Measurements from ENCODE around the gene TMTC3.

TMTC3 gene

DNA sequence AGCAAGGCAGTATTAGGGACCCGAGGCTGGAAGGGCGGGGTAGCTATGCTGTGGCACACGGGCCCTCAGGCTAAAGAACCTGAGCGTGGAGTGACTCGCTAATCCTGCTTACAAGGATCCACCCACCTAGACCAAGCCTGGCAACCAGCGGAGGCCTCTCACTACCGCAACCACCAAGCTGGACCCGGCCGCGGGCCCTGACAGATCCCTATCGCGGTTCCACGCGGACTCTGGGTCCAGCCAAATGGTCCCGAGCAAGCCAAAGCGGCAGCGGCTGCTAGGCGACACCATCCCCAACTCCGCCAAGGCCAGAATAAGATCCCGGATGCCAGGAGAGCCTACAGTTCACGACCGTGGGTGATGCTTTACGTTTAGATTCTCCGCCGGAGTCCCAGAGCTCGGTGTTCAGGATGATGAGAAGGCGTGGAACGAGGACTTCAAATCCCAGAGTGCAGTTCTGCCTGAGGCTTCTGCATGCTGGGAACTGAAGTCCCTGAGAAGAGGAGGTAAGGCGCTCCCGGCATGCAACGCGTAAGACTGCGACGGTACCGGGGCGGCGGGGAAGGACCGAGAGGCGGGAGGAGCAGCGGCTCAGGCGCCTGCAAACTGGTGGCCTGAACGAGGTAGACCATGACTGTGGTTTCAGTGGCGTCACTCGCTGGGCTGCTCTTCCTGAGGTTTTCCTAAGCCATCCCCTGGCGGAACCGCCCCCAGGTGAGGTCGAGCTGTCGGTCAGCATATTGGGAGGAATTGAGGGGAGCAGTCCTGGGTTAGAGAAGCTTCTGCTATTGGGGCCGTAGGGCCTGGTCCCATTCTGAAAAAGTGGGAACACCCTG, at the start of gene TMTC3, which contains the start of gene CEP290:
TSS of gene TMTC3 (plus strand) at position 534 of the 836 bp plus-strand sequence. CDS start 6,009 bp downstream, outside the sequence.
TSS of gene CEP290 (minus strand) at position 315 of the 836 bp plus-strand sequence. CDS start 781 bp downstream, outside the sequence.
- TF ChIP-seq, protein P1, sequence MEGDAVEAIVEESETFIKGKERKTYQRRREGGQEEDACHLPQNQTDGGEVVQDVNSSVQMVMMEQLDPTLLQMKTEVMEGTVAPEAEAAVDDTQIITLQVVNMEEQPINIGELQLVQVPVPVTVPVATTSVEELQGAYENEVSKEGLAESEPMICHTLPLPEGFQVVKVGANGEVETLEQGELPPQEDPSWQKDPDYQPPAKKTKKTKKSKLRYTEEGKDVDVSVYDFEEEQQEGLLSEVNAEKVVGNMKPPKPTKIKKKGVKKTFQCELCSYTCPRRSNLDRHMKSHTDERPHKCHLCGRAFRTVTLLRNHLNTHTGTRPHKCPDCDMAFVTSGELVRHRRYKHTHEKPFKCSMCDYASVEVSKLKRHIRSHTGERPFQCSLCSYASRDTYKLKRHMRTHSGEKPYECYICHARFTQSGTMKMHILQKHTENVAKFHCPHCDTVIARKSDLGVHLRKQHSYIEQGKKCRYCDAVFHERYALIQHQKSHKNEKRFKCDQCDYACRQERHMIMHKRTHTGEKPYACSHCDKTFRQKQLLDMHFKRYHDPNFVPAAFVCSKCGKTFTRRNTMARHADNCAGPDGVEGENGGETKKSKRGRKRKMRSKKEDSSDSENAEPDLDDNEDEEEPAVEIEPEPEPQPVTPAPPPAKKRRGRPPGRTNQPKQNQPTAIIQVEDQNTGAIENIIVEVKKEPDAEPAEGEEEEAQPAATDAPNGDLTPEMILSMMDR (IDR thresholded peaks at IDR 0.05; ENCODE audit: borderline replicate concordance, extremely low read depth, low read length, poor library complexity, severe bottlenecking), result no peak
- TF ChIP-seq EZH2 (IDR thresholded peaks at IDR 0.05; ENCODE audit: borderline replicate concordance, low read depth, low read length, severe bottlenecking), result no peak
- peaks cover 50% of the 10 kb centered on the region for H3K79me2 ChIP-seq (ENCODE audit: insufficient read depth, low read length)
- H3K4me2 ChIP-seq (ENCODE audit: insufficient read depth, low read length), result peak within 1 kb of the TSS; percentile 94
- peaks cover 51% of the 10 kb centered on the region for H3K4me1 ChIP-seq (ENCODE audit: insufficient read depth, low read length)
- peak; percentile 96 for DNase-seq
- H3K27me3 ChIP-seq (ENCODE audit: insufficient read depth, low read length, poor library complexity), result no peaks in the 10 kb centered on the region
- ATAC-seq (ENCODE audit: insufficient read depth, low read depth), result peak; percentile 96
- peak within 1 kb of the TSS; percentile 98 for H2AFZ ChIP-seq (ENCODE audit: low read depth, low read length)
- H4K20me1 ChIP-seq (ENCODE audit: insufficient read depth, low read length), result no peaks in the 10 kb centered on the region
- H3K9me3 ChIP-seq (ENCODE audit: insufficient read depth, low read length, severe bottlenecking), result no peaks in the 10 kb centered on the region
- H3K27ac ChIP-seq (ENCODE audit: low read length), result peak within 1 kb of the TSS; percentile 76
- peak within 1 kb of the TSS; percentile 76 for H3K9ac ChIP-seq (ENCODE audit: low read depth, low read length)
- peaks cover 10% of the 10 kb centered on the region; the same call in 1 of the 2 replicates for H3K36me3 ChIP-seq (ENCODE audit: insufficient read depth, low read length)
- peak within 1 kb of the TSS; percentile 88 to 94 for H3K4me3 ChIP-seq (ENCODE audit: low read depth in 1 of 2, low read length in 2 of 2)

DNA sequence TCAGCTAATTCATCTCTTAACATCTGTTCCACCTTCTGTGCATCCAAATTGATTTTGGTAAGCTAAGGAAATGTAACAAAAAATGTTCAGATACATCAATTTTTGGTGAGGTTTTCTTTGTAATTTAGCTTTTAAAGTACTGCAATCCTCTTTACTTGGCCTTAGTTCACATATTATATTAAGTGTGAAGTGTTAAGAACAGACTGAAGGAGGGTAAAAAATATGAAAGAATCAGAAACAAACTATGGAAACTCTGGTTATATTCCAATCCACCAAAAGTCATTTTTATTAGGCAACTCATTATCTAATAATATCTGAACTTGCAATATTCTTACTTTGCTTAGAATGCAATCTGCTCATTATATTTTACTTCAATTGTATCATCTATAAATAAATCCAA, 49.3 kb upstream of the TMTC3 start:
- H3K27me3 ChIP-seq (ENCODE audit: insufficient read depth, low read length, poor library complexity), result no peaks in the 10 kb centered on the region

DNA sequence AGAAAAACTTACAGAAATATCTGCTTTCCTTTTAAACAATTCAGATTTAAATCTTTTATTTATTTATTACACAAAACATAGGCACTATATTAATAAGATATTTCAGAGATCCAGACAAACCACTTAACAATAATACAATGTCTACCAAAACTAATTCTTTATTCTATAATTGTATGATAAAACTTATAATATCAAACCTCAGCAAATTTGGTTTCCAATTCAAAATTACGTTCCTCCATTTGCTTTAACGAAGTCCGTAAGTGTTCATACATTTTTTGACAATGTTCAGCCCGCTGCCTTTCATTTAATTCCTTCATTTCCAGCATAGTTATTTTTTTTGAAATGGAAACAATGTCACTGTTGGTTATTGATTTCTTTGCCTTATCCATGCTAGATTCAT, 48.5 kb upstream of the TMTC3 start:
- no peak for TF ChIP-seq EZH2 (IDR thresholded peaks at IDR 0.05; ENCODE audit: borderline replicate concordance, low read depth, low read length, severe bottlenecking)
- TF ChIP-seq, protein P1 (IDR thresholded peaks at IDR 0.05; ENCODE audit: borderline replicate concordance, extremely low read depth, low read length, poor library complexity, severe bottlenecking), result no peak
- Histone ChIP-seq H3K4me3 (ENCODE audit: low read depth in 1 of 2, low read length in 2 of 2) (no peak overlapping the region), H3K27ac (ENCODE audit: low read length) (no peak overlapping the region), H3K27me3 (ENCODE audit: insufficient read depth, low read length, poor library complexity) (no peaks in the 10 kb centered on the region), H2AFZ (ENCODE audit: low read depth, low read length) (no peak overlapping the region), H3K4me2 (ENCODE audit: insufficient read depth, low read length) (no peak overlapping the region), H3K9me3 (ENCODE audit: insufficient read depth, low read length, severe bottlenecking) (no peaks in the 10 kb centered on the region), H4K20me1 (ENCODE audit: insufficient read depth, low read length) (no peaks in the 10 kb centered on the region), H3K79me2 (ENCODE audit: insufficient read depth, low read length) (no peaks in the 10 kb centered on the region), H3K9ac (ENCODE audit: low read depth, low read length) (no peak overlapping the region), H3K4me1 (ENCODE audit: insufficient read depth, low read length) (no peaks in the 10 kb centered on the region), H3K36me3 (ENCODE audit: insufficient read depth, low read length) (peaks cover 38% of the 10 kb centered on the region)
- no peak for DNase-seq
- no peak for ATAC-seq (ENCODE audit: insufficient read depth, low read depth)

More for the DNA sequence above, 49.3 kb upstream of the TMTC3 start:
- Histone ChIP-seq H3K9ac (ENCODE audit: low read depth, low read length) (no peak overlapping the region), H3K27ac (ENCODE audit: low read length) (no peak overlapping the region), H3K79me2 (ENCODE audit: insufficient read depth, low read length) (no peaks in the 10 kb centered on the region), H3K4me2 (ENCODE audit: insufficient read depth, low read length) (no peak overlapping the region), H4K20me1 (ENCODE audit: insufficient read depth, low read length) (no peaks in the 10 kb centered on the region), H3K4me3 (ENCODE audit: low read depth in 1 of 2, low read length in 2 of 2) (no peak overlapping the region), H3K9me3 (ENCODE audit: insufficient read depth, low read length, severe bottlenecking) (no peaks in the 10 kb centered on the region), H2AFZ (ENCODE audit: low read depth, low read length) (no peak overlapping the region), H3K36me3 (ENCODE audit: insufficient read depth, low read length) (peaks cover 39% of the 10 kb centered on the region), H3K4me1 (ENCODE audit: insufficient read depth, low read length) (no peaks in the 10 kb centered on the region)
- TF ChIP-seq EZH2 (IDR thresholded peaks at IDR 0.05; ENCODE audit: borderline replicate concordance, low read depth, low read length, severe bottlenecking), result no peak
- TF ChIP-seq, protein P1 (IDR thresholded peaks at IDR 0.05; ENCODE audit: borderline replicate concordance, extremely low read depth, low read length, poor library complexity, severe bottlenecking), result no peak
- DNase-seq (no peak), ATAC-seq (ENCODE audit: insufficient read depth, low read depth) (no peak)

All from DND-41 (cell line).